Nephron (organoid): ENCODE results near the gene PLCE1.
"Not testable (repeated sequence)": the region's sequence is repeated elsewhere in the genome, so short reads cannot be mapped to it uniquely, and the experiment has no call there.

ENCODE experiments used
- H3K27ac Mint-ChIP-seq, 3 experiments: 2 replicates each; pipeline ENCODE4 v1.8.0; 2020; ENCODE audit warnings: mixed read lengths in 3 of 3, mild to moderate bottlenecking in 2 of 3, moderate library complexity in 1 of 3
- H3K27me3 Mint-ChIP-seq: 2 replicates; pipeline ENCODE4 v1.8.0; 2021; ENCODE audit warnings: low read depth, mild to moderate bottlenecking, moderate library complexity, mixed read lengths
- H3K36me3 Mint-ChIP-seq: 2 replicates; pipeline ENCODE4 v1.8.0; 2020; ENCODE audit warnings: low read depth, mixed read lengths
- H3K4me1 Mint-ChIP-seq: 2 replicates; pipeline ENCODE4 v1.8.0; 2020; ENCODE audit warnings: mixed read lengths
- H3K4me3 Mint-ChIP-seq, 3 experiments: 2 replicates each; pipeline ENCODE4 v1.8.0; 2020; ENCODE audit warnings: mild to moderate bottlenecking in 3 of 3, mixed read lengths in 3 of 3, moderate library complexity in 2 of 3
- H3K9me3 Mint-ChIP-seq: 2 replicates; pipeline ENCODE4 v1.8.0; 2020; ENCODE audit warnings: mixed read lengths
- TF ChIP-seq, protein P1 (sequence below), 3 experiments: fragments of 200-600 bp; sonication (generic); IDR thresholded peaks; one replicate each; pipeline ENCODE4 v1.5.0; 2021; ENCODE audit warnings: antibody characterized with exemption in 3 of 3; ENCODE audit not compliant: unreplicated experiment in 3 of 3

The PLCE1 gene

DNA sequence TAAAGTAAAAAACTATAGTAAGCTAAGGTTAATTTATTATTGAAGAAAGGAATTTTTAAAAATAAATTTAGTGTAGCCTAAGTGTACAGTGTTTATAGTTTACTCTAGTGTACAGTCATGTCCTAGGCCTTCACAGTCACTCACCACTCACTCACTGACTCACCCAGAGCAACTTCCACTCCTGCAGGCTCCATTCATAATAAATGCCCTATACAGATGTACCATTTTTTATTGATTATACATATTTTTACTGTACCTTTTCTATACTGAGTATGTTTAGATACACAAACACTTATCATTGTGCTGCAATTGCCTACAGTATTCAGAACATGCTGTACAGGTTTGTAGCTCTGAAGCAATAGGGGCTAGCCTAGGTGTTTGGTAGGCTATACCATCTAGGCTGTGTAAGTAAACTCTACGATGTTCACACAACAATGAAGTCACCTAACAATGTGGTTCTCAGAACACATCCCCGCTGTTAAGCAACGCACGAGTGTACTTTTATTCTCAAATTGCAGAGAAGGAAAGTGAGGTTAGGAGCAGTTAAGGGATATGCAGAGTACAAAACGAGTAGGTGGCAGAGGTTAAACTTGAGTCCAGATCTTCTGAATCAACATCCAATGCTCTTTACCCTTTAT lies 38.9 kb upstream of the PLCE1 start:
- TF ChIP-seq, protein P1, sequence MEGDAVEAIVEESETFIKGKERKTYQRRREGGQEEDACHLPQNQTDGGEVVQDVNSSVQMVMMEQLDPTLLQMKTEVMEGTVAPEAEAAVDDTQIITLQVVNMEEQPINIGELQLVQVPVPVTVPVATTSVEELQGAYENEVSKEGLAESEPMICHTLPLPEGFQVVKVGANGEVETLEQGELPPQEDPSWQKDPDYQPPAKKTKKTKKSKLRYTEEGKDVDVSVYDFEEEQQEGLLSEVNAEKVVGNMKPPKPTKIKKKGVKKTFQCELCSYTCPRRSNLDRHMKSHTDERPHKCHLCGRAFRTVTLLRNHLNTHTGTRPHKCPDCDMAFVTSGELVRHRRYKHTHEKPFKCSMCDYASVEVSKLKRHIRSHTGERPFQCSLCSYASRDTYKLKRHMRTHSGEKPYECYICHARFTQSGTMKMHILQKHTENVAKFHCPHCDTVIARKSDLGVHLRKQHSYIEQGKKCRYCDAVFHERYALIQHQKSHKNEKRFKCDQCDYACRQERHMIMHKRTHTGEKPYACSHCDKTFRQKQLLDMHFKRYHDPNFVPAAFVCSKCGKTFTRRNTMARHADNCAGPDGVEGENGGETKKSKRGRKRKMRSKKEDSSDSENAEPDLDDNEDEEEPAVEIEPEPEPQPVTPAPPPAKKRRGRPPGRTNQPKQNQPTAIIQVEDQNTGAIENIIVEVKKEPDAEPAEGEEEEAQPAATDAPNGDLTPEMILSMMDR (IDR thresholded peaks at IDR 0.05; ENCODE audit: unreplicated experiment in 3 of 3) = no peak
- Mint-ChIP-seq H3K27ac (no peak overlapping the region), H3K9me3 (no peaks in the 10 kb centered on the region), H3K27me3 (no peaks in the 10 kb centered on the region), H3K4me1 (peaks cover 6% of the 10 kb centered on the region), H3K4me3 (no peak overlapping the region), H3K36me3 (no peaks in the 10 kb centered on the region)

DNA sequence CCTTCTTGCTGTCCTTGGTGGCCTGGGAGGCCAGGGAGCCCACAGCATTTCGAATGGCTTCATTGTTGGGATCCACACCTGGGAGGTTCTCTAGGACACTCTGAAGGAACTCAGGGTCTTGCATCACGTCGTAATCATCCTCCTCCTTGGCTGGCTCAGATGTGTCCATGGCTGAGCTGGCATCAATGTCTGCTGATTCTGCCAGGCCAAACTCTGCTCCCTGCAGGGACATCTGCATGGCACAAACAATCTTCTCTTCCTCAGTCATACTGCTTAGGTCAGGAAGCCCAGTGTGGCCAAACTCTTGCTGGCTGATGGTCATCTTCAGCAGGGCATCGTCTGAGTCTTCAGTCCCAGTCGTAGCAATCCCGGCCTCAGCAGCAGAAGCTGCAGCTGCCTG lies 34.9 kb upstream of the PLCE1 start:
- no peak overlapping the region for H3K27ac Mint-ChIP-seq
- H3K36me3 Mint-ChIP-seq = no peaks in the 10 kb centered on the region
- H3K4me3 Mint-ChIP-seq = no peak overlapping the region
- H3K4me1 Mint-ChIP-seq = no peaks in the 10 kb centered on the region
- H3K27me3 Mint-ChIP-seq = no peaks in the 10 kb centered on the region
- no peaks in the 10 kb centered on the region for H3K9me3 Mint-ChIP-seq
- TF ChIP-seq, protein P1 (IDR thresholded peaks at IDR 0.05; ENCODE audit: unreplicated experiment in 3 of 3) = no peak

DNA sequence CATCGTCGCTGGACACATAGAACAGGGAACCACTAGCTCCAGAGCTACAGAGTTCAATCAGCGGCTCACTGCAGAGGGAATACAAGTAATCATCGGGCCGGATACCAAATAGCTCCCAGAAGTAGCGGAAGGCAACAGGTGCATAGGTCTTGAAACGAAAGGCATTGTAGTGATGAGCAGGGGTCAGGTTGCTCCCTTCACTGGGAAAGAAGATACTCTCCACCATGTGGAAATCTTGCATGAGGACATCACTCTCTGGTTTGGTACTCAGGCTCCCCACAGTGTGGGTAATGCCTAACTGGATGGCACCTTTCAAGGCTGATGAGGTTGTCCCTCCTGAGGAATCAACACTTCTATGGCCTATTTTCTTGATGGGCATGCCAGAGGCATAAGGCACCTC lies 32.7 kb upstream of the PLCE1 start:
- not testable (repeated sequence) for H3K9me3 Mint-ChIP-seq, H3K27me3 Mint-ChIP-seq, H3K4me1 Mint-ChIP-seq, H3K4me3 Mint-ChIP-seq, H3K27ac Mint-ChIP-seq, H3K36me3 Mint-ChIP-seq

DNA sequence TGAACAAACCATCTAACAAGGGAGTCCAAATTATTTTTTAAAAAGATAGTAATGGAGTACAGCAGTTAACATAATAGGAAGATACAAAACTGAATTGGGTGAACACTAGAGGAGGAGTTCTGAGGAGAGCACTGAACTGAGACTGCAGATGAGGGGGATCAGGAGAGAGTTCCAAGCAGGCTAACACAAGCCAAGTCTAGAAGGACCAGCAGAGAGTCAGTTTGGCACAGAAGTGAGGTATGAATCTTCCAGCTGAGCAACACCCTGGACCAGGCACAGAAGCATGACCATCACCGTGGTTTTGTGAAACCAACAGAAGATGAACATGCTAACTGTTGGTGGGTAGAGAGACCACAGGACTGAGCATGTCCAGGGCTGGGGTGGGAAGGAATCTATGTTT lies 30.8 kb upstream of the PLCE1 start:
- no peaks in the 10 kb centered on the region for H3K9me3 Mint-ChIP-seq

DNA sequence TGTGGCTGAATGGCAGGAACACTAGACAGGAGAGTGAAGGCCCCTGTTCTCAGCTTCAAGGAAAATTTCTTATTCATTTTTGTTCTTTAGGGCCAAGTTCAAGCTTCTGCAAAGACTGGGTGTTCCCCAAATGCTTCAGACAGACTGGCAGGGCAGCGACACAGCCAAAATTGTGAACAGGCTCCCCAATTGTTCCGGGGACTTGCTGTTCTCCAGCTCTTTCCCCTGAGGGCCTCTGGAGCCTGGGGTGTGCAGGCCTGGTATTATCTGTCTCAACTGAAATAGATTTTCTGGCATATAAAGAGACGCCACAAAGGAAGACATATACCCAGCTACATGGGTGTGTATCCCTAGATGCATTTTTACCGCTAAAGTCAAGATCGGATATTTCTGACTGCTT lies 30.3 kb upstream of the PLCE1 start:
- no peaks in the 10 kb centered on the region for H3K9me3 Mint-ChIP-seq
- TF ChIP-seq, protein P1 (IDR thresholded peaks at IDR 0.05; ENCODE audit: unreplicated experiment in 3 of 3) = no peak
- H3K27me3 Mint-ChIP-seq = no peaks in the 10 kb centered on the region
- no peak overlapping the region for H3K4me3 Mint-ChIP-seq
- H3K36me3 Mint-ChIP-seq = no peaks in the 10 kb centered on the region
- no peaks in the 10 kb centered on the region for H3K4me1 Mint-ChIP-seq
- H3K27ac Mint-ChIP-seq = no peak overlapping the region

More for the DNA sequence above, 30.8 kb upstream of the PLCE1 start:
- TF ChIP-seq, protein P1 (IDR thresholded peaks at IDR 0.05; ENCODE audit: unreplicated experiment in 3 of 3) = no peak
- no peak overlapping the region for H3K27ac Mint-ChIP-seq
- no peaks in the 10 kb centered on the region for H3K27me3 Mint-ChIP-seq
- no peaks in the 10 kb centered on the region for H3K4me1 Mint-ChIP-seq
- no peak overlapping the region for H3K4me3 Mint-ChIP-seq
- H3K36me3 Mint-ChIP-seq = no peaks in the 10 kb centered on the region

DNA sequence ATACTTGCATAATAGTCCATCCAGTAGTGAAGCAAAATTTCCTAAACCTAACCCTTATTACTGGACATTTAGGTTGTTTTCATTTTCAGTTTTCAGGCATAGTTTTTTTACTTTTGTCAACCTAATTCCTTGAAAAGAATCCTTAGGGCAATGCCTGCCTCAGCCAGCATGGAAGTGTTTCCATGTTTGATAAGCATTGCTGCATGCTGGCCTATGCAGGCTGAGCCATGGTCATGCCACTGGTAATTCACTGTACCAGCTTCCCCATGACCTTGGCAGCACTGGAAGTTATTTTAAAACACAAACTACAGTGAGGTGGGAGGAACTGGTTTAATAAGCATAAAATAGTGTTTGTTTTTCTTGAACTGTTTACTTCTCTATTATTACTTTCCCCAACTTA lies 27.8 kb upstream of the PLCE1 start:
- Mint-ChIP-seq H3K4me3 (no peak overlapping the region), H3K27me3 (no peaks in the 10 kb centered on the region), H3K27ac (no peak overlapping the region), H3K4me1 (no peaks in the 10 kb centered on the region), H3K36me3 (no peaks in the 10 kb centered on the region), H3K9me3 (peaks cover 3% of the 10 kb centered on the region)
- TF ChIP-seq, protein P1 (IDR thresholded peaks at IDR 0.05; ENCODE audit: unreplicated experiment in 3 of 3) = no peak
